ENCODE measurements around the gene PTPN12.

Gene PTPN12

GRCh38 chr7:77665161-77665560 lies 128.1 kb downstream of the PTPN12 start:
- no peak for DNase-seq

- no peak for DNase-seq
Measured at GRCh38 chr7:77667459-77668086, 130.5 kb downstream of the PTPN12 start.

- DNase-seq = no peak
Measured at GRCh38 chr7:77674878-77675277, 137.8 kb downstream of the PTPN12 start.

GRCh38 chr7:77679608-77680007 lies 142.5 kb downstream of the PTPN12 start:
- DNase-seq = no peak

GRCh38 chr7:77680266-77680665 lies 143.2 kb downstream of the PTPN12 start:
- DNase-seq = no peak

- DNase-seq = no peak
Measured at GRCh38 chr7:77684030-77684429, 146.9 kb downstream of the PTPN12 start.

- no peak for DNase-seq
Measured at GRCh38 chr7:77685233-77685632, 148.1 kb downstream of the PTPN12 start.

GRCh38 chr7:77687100-77687746 lies 150.1 kb downstream of the PTPN12 start:
- no peak for DNase-seq

GRCh38 chr7:77687747-77688144 lies 150.7 kb downstream of the PTPN12 start:
- DNase-seq = no peak
